Stimulated activated CD8-positive, alpha-beta memory T cell treated with anti-CD3 and anti-CD28 coated beads, Interleukin-4, amount 100 ng/mL, for 4 hours (primary cell): ENCODE data around the gene SMARCA4.

ENCODE experiments used
- DNase-seq, 2 donors: peaks; one replicate each; pipeline ENCODE4 v3.0.0-alpha.2; 2020; ENCODE audit warnings: low read depth in 2 of 2, low spot score in 1 of 2

SMARCA4 gene

DNA sequence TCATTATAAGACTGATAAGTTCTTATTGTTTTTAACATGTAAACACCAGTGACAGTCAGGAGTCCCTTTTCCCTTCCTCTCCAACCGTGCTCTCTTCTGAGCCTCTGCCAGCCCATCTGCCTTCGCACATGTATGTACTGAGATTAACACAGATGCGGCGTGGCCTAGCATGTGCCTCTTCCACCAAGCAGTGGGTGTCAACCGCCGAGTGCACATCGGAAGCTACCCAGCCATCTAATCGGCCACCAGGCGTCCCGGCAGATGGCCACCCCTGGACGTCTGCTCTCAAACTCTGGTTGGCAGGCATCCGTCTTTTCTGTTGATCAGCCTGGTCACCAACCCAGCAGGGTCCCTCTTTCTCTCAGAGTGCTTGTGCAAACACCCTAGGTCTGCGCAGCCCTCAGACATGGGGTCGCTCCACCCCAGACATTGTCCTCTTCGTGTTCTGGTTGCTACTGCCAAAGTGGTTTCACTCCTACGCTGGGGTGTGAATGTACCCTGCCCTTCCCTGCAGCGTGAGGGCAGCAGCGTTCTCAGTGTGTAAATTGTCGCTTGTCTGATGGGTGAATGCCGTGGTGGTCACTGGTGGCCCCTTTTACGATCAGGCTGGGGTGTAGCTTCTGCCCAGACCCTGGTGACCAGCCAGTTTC is 70.7 kb downstream of the SMARCA4 start:
- DNase-seq: no peak

GRCh38 chr19:11033251-11033650 is 72.4 kb downstream of the SMARCA4 start:
- no peak for DNase-seq

DNA sequence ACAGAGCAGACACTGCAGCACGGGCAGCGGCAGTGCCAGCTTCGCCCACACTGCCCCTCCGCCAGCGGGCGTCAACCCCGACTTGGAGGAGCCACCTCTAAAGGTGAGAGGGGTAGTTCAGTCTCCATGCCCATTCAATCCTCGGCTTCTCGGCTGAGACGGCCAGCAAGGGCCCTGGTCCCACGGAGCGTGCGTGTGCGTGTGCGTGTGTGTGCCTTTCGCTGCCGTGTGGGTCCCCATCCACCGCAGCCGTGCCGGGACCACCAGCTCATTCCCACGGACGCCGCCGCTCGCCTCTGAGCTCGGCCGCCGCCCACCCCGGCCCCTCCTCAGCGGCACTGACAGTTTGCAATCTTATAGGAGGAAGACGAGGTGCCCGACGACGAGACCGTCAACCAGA is 72.9 kb downstream of the SMARCA4 start:
- DNase-seq: no peak

- no peak for DNase-seq
Measured at GRCh38 chr19:11034449-11035213, 73.8 kb downstream of the SMARCA4 start.

DNA sequence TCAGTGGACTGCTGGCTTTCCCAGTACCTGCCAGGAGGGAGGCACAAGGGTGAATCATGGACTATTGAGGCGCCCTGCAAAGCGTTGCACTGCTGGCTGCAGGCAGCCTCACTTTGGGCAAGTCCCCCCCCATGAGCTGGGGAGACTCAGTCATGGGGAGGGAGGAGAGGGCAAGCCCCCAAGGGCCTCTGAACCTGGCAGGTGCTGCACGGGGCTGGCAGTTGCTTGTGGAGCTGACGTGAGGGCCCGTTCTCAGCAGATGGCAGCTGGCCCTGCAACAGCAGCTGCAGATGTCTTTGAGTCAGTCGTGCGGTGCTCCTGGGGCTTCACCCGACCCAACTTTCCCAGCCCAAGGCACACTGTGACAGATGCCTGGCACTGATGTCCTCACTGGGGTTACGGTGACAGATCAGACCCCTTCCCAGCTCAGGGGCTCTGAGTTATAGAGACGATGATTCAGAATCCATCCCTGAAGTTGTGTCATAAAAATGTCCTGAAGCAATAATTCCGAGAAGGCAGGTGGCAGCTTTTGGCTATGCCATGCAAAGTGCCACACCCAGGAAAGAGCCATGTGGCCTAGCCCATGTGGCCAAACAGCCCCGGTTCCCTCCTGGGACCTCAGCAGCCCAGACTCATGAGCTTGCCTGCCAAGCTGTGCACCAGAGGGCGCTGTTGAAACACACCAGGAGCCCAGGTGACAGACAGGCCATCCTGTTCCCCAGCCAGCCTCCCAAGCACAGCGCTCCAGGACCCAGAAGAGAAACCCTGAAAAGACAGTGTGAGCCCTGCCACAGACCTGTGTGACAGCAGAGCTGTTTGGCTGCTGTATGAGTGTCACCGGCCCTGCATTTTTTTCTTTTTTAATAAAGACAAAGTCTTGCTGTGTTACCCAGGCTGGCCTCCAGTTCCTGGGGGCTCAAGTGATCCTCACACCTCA is 74.9 kb downstream of the SMARCA4 start:
- peak; percentile 65 to 88 for DNase-seq

- no peak for DNase-seq
Measured at GRCh38 chr19:11038511-11038910, 77.7 kb downstream of the SMARCA4 start.

GRCh38 chr19:11041194-11041593 is 80.4 kb downstream of the SMARCA4 start:
- DNase-seq: no peak

- DNase-seq: no peak
Measured at GRCh38 chr19:11041966-11042627, 81.3 kb downstream of the SMARCA4 start.

- no peak for DNase-seq
Measured at GRCh38 chr19:11044431-11044830, 83.6 kb downstream of the SMARCA4 start.

DNA sequence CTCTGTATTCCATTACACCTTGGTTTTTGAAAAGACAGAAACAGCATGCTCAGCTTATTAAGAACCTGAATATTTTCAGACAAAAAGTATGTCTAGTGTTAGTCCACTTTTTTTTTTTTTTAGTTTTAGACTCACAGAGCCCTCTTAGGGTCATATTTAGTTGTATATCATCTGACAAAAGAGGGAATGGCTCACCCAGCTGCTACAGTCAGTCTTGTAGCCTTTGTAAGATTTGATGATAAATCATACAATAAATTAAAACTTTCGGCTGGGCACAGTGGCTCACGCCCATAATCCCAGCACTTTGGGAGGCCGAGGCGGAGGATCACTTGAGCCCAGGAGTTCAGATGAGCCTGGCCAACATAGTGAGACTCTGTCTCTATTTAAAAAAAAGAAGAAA is 84.7 kb downstream of the SMARCA4 start:
- no peak for DNase-seq

- no peak for DNase-seq
Measured at GRCh38 chr19:11046605-11047354, 86.0 kb downstream of the SMARCA4 start.

GRCh38 chr19:11047866-11048265 is 87.0 kb downstream of the SMARCA4 start:
- no peak for DNase-seq

DNA sequence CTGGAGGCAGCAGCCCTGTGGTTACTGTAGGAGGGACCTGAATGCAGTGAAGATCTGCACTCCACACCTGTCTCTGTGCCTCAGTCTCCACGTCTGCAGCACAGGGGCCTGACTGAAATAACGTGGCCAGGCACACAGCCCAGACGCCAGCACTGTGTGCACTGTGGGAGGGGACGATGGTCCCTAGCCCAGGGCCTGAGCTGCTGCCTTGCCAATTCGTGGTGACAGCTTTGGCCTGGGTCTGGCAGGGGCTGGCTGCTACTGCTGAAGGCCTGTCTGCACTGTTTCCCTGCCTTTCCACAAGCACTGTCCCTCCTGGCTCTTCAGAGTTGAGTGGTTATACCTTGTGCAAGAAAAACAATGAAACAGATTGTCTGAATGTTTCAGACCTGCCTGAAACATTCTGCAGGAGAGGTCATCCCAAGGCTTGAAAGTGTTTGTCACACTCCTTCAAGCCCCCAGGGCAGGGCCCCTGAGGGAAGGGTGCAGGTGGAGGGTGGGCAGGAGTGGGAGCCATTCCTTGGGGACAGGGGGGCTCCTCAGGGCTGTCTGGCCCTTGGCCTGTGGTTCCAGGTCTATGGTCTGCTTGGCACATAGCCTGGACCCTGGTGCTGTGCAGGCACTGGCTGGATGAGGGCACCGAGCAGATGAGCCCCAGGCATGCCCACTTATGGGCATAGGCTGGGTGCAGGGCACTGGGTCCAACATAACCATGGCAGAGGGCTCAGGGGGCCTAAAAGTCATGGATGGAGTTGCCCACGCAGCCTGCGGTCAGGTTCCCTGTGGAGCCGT is 89.7 kb downstream of the SMARCA4 start:
- DNase-seq: no peak

- no peak for DNase-seq
Measured at GRCh38 chr19:11053817-11054195, 93.0 kb downstream of the SMARCA4 start.

DNA sequence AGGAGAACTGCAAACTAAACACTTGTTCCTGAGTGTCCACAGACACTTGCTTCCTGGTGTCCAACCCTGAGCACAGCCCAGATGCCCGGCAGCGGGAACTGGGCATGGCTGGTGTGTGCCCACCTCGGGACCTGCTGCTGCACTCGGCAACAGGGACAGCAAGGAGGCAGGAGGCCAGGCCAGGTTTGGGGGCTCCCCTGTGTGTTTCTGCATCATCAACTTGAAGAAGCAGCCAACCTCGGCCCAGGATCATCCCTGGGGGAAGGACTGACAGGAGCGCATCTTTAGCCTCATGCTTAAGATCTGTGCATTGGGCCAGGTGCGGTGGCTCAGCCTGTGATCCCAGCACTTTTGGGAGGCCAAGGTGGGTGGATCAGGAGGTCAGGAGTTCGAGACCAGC is 93.4 kb downstream of the SMARCA4 start:
- DNase-seq: no peak

DNA sequence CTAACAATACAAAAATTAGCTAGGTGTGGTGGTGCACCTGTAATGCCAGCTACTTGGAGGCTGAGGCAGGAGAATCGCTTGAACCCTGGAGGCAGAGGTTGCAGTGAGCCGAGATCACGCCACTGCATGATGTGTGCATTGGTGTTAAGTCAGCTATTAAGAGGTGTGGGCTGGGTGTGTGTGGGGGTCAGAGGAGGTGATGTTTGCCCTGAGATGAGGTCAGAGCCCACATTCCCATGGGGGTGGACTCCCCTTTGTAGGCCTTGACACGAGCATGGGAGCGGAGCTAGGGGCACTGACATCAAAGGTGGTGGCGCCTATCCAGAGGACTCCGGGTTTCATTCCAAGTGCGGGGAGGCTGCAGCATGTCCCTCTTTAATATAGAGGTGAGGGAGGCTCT is 93.8 kb downstream of the SMARCA4 start:
- DNase-seq: no peak

DNA sequence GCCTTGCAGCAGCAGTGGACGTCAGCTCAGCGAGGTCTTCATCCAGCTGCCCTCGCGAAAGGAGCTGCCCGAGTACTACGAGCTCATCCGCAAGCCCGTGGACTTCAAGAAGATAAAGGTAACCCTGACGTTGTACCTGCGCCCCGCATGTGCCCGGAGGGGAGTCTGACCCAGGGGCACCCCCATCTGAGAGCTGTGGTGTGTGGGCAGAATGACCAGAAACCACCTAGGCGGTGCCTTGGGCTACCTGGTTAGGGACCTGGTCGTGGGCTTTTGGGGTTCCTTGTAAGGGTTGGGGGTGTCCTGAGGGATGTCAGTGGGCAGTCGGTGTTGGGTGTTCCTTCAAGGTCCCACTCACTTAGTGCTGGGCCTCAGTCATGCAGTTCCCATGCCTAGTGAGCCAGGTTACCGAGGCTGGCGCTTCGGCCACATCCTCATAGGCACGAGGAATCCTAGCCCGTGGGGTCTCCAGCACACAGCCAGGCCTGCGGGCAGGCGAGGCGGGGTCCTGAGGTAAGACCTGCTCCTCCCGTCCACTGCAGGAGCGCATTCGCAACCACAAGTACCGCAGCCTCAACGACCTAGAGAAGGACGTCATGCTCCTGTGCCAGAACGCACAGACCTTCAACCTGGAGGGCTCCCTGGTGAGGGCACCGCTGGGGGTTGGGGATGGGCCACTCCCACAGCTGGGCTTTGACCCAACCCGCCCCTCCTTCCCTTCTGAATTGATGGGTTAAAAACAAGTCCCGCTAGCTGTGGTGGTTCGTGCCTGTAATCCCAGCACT is 97.6 kb downstream of the SMARCA4 start:
- DNase-seq: no peak

DNA sequence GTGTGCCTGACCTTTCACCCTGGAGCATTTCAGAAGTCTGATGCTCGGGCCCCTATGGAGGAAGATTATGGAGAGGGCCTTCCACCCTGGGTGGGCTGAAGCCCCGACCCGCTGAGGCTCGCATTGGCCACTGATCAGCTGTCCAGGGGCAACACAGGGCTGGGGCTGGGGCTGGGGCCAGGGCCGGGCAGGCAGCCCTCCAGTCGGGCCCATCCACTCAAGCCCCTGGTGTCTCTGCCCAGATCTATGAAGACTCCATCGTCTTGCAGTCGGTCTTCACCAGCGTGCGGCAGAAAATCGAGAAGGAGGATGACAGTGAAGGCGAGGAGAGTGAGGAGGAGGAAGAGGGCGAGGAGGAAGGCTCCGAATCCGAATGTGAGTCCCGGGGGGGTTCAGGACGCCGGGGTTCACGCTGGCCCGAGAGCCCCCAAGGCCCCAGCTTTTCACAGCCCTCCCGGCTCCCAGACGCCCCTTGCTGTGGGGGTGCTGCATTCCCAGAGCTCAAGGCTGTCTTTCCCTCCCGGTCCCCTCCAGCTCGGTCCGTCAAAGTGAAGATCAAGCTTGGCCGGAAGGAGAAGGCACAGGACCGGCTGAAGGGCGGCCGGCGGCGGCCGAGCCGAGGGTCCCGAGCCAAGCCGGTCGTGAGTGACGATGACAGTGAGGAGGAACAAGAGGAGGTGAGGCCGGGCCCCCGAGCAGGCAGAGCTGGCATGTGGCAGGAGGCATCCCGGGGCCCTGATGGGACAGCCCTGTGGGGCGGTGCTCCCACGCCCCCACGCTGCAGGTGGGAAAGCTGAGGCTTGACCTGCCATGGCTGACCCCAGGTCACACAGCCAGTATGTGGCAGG is 98.9 kb downstream of the SMARCA4 start:
- DNase-seq: no peak
